Activated CD4-positive, alpha-beta memory T cell treated with anti-CD3 and anti-CD28 coated beads for 36 hours (primary cell): ENCODE measurements around the gene TBC1D9B. TPM values are rescaled to one million over a fixed set of nuclear protein-coding genes. Genes with fewer than 3 reads are reported as not detected.
A peak's percentile ranks its signal among the peaks of the same experiment; 100 is the strongest.
"Not testable (repeated sequence)": the region's sequence is repeated elsewhere in the genome, so short reads cannot be mapped to it uniquely, and the experiment has no call there.

ENCODE experiments used
- CTCF ChIA-PET: fragments of 350-600 bp; sonication (Branson Sonifier 250); formaldehyde crosslinking; loops from one replicate; lab custom pipeline; 2021; ENCODE audit warnings: antibody characterized with exemption, inconsistent platforms; lab: Charles Lee
- POLR2A ChIA-PET: fragments of 350-600 bp; sonication (Branson Sonifier 250); formaldehyde crosslinking; loops from one replicate; lab custom pipeline; 2021; ENCODE audit warnings: antibody characterized with exemption; lab: Charles Lee
- DNase-seq: peaks from one replicate; pipeline ENCODE4 v3.0.0-alpha.2; 2020
- H3K27ac Mint-ChIP-seq: one replicate; pipeline ENCODE4 v1.8.0; 2021; ENCODE audit warnings: mixed read lengths
- H3K27me3 Mint-ChIP-seq: one replicate; pipeline ENCODE4 v1.8.0; 2021; ENCODE audit warnings: mixed read lengths
- H3K36me3 Mint-ChIP-seq: one replicate; pipeline ENCODE4 v1.8.0; 2021; ENCODE audit warnings: mixed read lengths
- H3K4me1 Mint-ChIP-seq: one replicate; pipeline ENCODE4 v1.8.0; 2021; ENCODE audit warnings: low read depth, mixed read lengths
- H3K4me3 Mint-ChIP-seq: one replicate; pipeline ENCODE4 v1.8.0; 2021; ENCODE audit warnings: mild to moderate bottlenecking, mixed read lengths
- H3K9me3 Mint-ChIP-seq: one replicate; pipeline ENCODE4 v1.8.0; 2021; ENCODE audit warnings: mixed read lengths
- intact Hi-C: fragments of 100-400 bp; cut with micrococcal nuclease; formaldehyde crosslinking; loops from one replicate; pipeline ENCODE4 v1.15.1; 2023
- total RNA-seq, 2 experiments: library from RNA; stranded (reverse); gene quantifications; one replicate each; pipeline ENCODE4 v1.2.3, GENCODE V29; 2021

TBC1D9B gene
- total RNA-seq, 2 experiments from 2014 or later: 59.0 to 62.8 TPM

DNA sequence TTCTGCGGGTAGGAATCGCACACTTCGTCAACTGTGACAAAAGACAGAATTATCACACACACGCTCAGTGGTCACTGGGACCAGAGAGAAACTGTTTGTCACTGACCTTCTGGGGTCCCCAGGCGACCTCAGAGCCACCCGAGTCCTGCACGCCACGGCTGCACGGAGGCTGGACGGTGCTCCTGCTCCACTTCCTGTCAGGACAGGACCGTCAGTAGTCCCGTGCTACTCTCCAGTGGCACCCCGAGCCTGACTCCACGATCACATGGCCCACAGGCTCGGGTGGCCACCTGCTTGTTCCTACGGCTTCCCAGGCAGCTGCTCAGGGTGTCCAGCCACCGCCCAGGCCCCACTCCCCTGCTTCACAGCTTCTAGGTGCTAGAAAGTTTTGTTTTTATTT is 66.9 kb downstream of the TBC1D9B start:
- Mint-ChIP-seq H3K4me3 (no peak overlapping the region), H3K27ac (no peak overlapping the region), H3K36me3 (peaks cover 35% of the 10 kb centered on the region), H3K4me1 (peaks cover 18% of the 10 kb centered on the region), H3K9me3 (peaks cover 6% of the 10 kb centered on the region), H3K27me3 (no peaks in the 10 kb centered on the region)
- intact Hi-C loops: no loop called here
- no peak for DNase-seq
- POLR2A ChIA-PET: no interaction called here
- CTCF ChIA-PET: no interaction called here

DNA sequence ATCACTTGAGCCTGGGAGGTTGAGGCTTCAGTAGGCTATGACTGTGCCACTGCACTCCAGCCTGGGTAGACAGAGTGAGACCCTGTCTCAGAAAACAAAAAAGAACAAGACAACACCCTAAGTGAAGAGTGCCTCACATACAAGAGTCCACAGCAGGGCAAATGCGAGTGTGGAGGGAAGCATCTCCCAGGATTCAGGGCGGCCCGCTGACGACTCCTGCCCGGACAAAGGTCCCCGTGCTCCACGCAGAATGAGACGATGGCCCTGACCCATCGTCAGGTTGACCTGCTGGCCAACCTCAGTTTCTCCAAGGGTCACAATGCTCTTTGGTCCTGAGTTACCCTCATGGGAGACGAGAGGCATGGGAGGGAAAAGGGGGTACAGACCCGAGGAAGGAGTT is 67.4 kb downstream of the TBC1D9B start:
- DNase-seq: no peak
- Mint-ChIP-seq H3K27me3 (no peaks in the 10 kb centered on the region), H3K36me3 (peaks cover 36% of the 10 kb centered on the region), H3K9me3 (peaks cover 4% of the 10 kb centered on the region), H3K27ac (no peak overlapping the region), H3K4me1 (peaks cover 18% of the 10 kb centered on the region), H3K4me3 (no peak overlapping the region)
- ChIA-PET CTCF (interaction anchor here (1.1 kb wide), 1 partner anchor 27 kb away, joined by 3 read pairs; no protein-coding TSS in a partner anchor), POLR2A (no interaction called here)
- intact Hi-C loops: no loop called here

GRCh38 chr5:179839328-179840256 is 68.1 kb downstream of the TBC1D9B start:
- no peak overlapping the region for H3K27ac Mint-ChIP-seq
- no peaks in the 10 kb centered on the region for H3K9me3 Mint-ChIP-seq
- no peaks in the 10 kb centered on the region for H3K27me3 Mint-ChIP-seq
- H3K36me3 Mint-ChIP-seq: peaks cover 35% of the 10 kb centered on the region
- ChIA-PET CTCF (interaction anchor here (1.1 kb wide), 1 partner anchor 27 kb away, joined by 3 read pairs; no protein-coding TSS in a partner anchor), POLR2A (no interaction called here)
- intact Hi-C loops: loop anchor here (5.0 kb wide), 1 partner anchor 37 kb away; no protein-coding TSS in a partner anchor
- no peak overlapping the region for H3K4me3 Mint-ChIP-seq
- H3K4me1 Mint-ChIP-seq: peaks cover 18% of the 10 kb centered on the region
- DNase-seq: no peak

GRCh38 chr5:179837076-179838011 is 70.4 kb downstream of the TBC1D9B start:
- CTCF ChIA-PET: interaction anchor here (0.8 to 1.2 kb wide), 3 partner anchors 15 to 74 kb away, joined by 3 read pairs; no protein-coding TSS in a partner anchor
- Mint-ChIP-seq H3K9me3 (no peaks in the 10 kb centered on the region), H3K36me3 (peaks cover 45% of the 10 kb centered on the region), H3K4me3 (peak overlapping the region; percentile 21), H3K4me1 (peaks cover 18% of the 10 kb centered on the region), H3K27ac (peak overlapping the region; percentile 89), H3K27me3 (no peaks in the 10 kb centered on the region)
- DNase-seq: no peak
- intact Hi-C loops: loop anchor here (5.0 kb wide), 1 partner anchor 35 kb away; no protein-coding TSS in a partner anchor
- POLR2A ChIA-PET: interaction anchor here (0.5 to 1.8 kb wide), 5 partner anchors 17 to 74 kb away, joined by 3 to 7 read pairs (median 3); partner anchors contain the start of gene SQSTM1

- Mint-ChIP-seq H3K27ac (peak overlapping the region; percentile 89), H3K27me3 (no peaks in the 10 kb centered on the region), H3K4me1 (peaks cover 18% of the 10 kb centered on the region), H3K4me3 (peak overlapping the region; percentile 21), H3K36me3 (peaks cover 46% of the 10 kb centered on the region), H3K9me3 (no peaks in the 10 kb centered on the region)
- peak; percentile 73 for DNase-seq
- CTCF ChIA-PET: interaction anchor here (0.8 to 1.2 kb wide), 3 partner anchors 14 to 73 kb away, joined by 3 read pairs; no protein-coding TSS in a partner anchor
- intact Hi-C loops: loop anchor here (5.0 kb wide), 1 partner anchor 34 kb away; no protein-coding TSS in a partner anchor
- POLR2A ChIA-PET: interaction anchor here (0.5 to 1.8 kb wide), 2 partner anchors 16 to 73 kb away, joined by 3 to 7 read pairs; partner anchors contain the start of gene SQSTM1
Measured at GRCh38 chr5:179836225-179837019, 71.3 kb downstream of the TBC1D9B start.

- intact Hi-C loops: loop anchor here (5.0 kb wide), 1 partner anchor 33 kb away; no protein-coding TSS in a partner anchor
- H3K27ac Mint-ChIP-seq, CTCF ChIA-PET: not testable (repeated sequence)
Measured at GRCh38 chr5:179834871-179835270, 72.8 kb downstream of the TBC1D9B start.

DNA sequence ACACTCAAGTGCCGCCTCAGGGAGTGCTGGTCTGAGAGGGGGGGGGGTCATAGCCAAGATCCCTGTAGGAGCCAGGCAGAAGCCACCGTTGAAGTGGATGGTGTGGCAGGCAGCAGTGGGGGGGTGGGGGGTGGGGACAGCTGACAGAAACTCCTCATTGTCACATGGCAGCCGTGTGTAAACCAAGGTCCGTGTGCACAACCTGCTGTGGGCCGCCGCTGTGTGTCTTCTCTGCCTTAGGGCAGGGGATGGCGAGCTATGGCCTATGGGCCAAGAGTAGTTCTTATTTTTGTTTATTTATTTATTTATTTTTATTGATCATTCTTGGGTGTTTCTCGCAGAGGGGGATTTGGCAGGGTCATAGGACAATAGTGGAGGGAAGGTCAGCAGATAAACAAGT is 73.6 kb downstream of the TBC1D9B start:
- DNase-seq: no peak
- ChIA-PET CTCF (no interaction called here), POLR2A (no interaction called here)
- Mint-ChIP-seq H3K36me3 (peaks cover 54% of the 10 kb centered on the region), H3K4me3 (no peak overlapping the region), H3K9me3 (no peaks in the 10 kb centered on the region), H3K27me3 (no peaks in the 10 kb centered on the region), H3K27ac (no peak overlapping the region), H3K4me1 (peaks cover 18% of the 10 kb centered on the region)
- intact Hi-C loops: no loop called here

More at GRCh38 chr5:179834871-179835270, 72.8 kb downstream of the TBC1D9B start:
- Mint-ChIP-seq H3K4me1 (peaks cover 18% of the 10 kb centered on the region), H3K36me3 (peaks cover 51% of the 10 kb centered on the region)
- H3K9me3 Mint-ChIP-seq, H3K4me3 Mint-ChIP-seq, POLR2A ChIA-PET, H3K27me3 Mint-ChIP-seq, DNase-seq: not testable (repeated sequence)

- Mint-ChIP-seq H3K36me3 (peaks cover 58% of the 10 kb centered on the region), H3K27ac (peak overlapping the region; percentile 67), H3K4me1 (peaks cover 20% of the 10 kb centered on the region), H3K27me3 (no peaks in the 10 kb centered on the region), H3K9me3 (no peaks in the 10 kb centered on the region), H3K4me3 (no peak overlapping the region)
- no peak for DNase-seq
- intact Hi-C loops: no loop called here
- ChIA-PET POLR2A (no interaction called here), CTCF (no interaction called here)
Measured at GRCh38 chr5:179833709-179834070, 74.0 kb downstream of the TBC1D9B start.

GRCh38 chr5:179833056-179833708 is 74.5 kb downstream of the TBC1D9B start:
- Mint-ChIP-seq H3K4me3 (no peak overlapping the region), H3K4me1 (peaks cover 21% of the 10 kb centered on the region), H3K27ac (peak overlapping the region; percentile 67), H3K36me3 (peaks cover 62% of the 10 kb centered on the region), H3K9me3 (no peaks in the 10 kb centered on the region), H3K27me3 (no peaks in the 10 kb centered on the region)
- DNase-seq: no peak
- POLR2A ChIA-PET: no interaction called here
- intact Hi-C loops: no loop called here
- CTCF ChIA-PET: no interaction called here

GRCh38 chr5:179832039-179832745 is 75.5 kb downstream of the TBC1D9B start:
- H3K4me1 Mint-ChIP-seq: peaks cover 25% of the 10 kb centered on the region
- H3K4me3 Mint-ChIP-seq: no peak overlapping the region
- H3K36me3 Mint-ChIP-seq: peaks cover 70% of the 10 kb centered on the region
- ChIA-PET CTCF (interaction anchor here (0.8 kb wide), 1 partner anchor 38 kb away, joined by 3 read pairs; no protein-coding TSS in a partner anchor), POLR2A (interaction anchor here (1.1 kb wide), 1 partner anchor 12 kb away, joined by 3 read pairs; the partner anchor contains the start of gene SQSTM1)
- H3K9me3 Mint-ChIP-seq: no peaks in the 10 kb centered on the region
- no peaks in the 10 kb centered on the region for H3K27me3 Mint-ChIP-seq
- intact Hi-C loops: no loop called here
- no peak overlapping the region for H3K27ac Mint-ChIP-seq
- no peak for DNase-seq
